Middle frontal gyrus (tissue), 1 donor: Measurements from ENCODE around the gene UBE3B.

Experiments used
- DNase-seq: peaks from one replicate; pipeline ENCODE4 v3.0.0-alpha.2; 2015; ENCODE audit warnings: low spot score; ENCODE audit errors: extremely low spot score

The UBE3B gene

DNA sequence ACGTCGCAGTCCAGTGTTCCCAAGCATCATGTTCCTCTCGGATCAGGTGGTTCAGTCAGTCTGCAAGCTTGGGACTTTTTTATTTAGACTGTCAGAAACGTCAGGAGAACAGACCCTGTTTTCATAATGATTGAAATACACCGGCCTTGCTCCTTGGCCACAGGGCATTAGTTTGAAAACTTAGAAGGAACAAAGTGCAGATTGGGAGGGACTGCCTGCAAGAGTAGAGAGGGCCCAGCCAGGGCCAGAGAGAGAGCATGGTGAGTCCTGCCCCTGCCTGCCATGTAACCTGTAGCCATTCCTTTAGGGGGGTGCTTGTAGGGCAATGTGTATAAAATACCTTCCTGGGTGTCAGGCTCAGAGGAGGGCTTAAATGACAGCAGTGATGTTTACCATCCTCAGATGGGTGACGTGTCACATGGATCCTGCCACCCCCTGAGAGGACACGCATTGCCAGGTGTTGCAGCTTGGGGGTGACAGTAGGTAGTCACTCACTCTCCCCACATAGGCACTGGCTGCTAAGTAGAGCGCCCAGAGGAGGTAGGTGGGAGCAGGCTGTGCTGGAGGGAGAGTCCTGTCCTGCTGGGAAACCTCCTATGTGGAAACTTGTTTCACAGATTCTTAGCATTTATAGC, 50.2 kb downstream of the UBE3B start:
- no peak for DNase-seq

DNA sequence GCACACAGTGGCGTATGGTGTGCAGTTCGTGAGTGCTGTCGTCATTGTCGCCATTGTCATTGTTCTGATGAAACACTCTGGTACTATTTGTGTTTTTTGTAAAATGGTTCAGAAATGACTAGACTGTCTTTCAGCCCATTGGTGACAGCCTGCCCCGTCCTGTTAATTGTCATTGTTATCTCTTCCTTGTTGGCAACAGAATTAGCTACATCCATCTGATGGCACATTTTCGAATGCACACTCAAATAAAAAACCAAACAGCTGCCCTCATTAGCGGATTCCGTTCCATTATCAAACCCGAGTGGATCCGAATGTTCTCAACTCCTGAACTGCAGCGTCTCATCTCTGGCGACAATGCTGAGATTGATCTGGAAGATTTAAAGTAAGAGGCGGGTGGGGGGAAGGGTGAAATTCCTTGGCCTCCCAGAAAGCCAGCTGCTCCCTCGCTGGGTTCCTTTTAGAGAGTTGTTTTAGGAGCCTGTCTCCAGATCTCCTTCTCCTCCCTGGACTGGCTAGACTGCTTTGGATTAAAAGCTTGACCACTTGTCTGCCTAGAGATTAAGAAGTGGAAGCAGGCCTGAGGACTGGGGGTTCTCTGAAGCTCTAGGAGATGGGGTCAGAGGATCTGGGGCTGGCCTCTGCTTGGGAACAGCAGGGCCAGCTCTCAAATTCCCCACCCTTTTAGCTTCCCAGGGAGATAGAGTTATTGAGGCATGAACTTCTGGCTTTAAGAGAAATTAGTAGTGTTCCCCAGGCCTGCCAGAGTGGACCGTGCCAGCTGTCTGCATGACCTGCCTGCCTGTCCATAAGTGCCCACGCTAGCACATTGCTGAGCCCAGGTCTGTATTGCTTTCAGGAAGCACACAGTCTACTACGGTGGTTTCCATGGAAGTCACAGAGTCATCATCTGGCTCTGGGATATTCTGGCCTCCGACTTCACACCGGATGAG, 52.5 kb downstream of the UBE3B start:
- no peak for DNase-seq

DNA sequence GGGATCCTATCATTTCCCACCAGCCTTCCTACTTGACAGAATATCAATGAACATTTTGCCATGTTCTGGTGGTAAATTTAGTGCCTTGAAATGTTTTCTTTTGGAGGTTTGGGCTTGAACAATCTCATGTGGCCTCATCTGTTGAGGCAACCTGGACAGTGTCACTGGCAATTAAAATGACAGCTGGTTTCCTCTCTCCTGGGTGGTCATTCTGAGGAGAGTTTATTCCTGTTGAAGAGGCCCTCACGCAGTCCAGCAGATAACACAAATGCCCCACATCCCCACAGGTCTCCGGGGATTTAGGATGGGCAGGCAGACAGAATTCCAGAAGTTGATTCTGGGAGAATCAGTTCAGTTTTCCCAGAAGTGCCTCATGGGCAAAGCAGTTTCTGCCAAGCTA, 54.0 kb downstream of the UBE3B start:
- DNase-seq: no peak

DNA sequence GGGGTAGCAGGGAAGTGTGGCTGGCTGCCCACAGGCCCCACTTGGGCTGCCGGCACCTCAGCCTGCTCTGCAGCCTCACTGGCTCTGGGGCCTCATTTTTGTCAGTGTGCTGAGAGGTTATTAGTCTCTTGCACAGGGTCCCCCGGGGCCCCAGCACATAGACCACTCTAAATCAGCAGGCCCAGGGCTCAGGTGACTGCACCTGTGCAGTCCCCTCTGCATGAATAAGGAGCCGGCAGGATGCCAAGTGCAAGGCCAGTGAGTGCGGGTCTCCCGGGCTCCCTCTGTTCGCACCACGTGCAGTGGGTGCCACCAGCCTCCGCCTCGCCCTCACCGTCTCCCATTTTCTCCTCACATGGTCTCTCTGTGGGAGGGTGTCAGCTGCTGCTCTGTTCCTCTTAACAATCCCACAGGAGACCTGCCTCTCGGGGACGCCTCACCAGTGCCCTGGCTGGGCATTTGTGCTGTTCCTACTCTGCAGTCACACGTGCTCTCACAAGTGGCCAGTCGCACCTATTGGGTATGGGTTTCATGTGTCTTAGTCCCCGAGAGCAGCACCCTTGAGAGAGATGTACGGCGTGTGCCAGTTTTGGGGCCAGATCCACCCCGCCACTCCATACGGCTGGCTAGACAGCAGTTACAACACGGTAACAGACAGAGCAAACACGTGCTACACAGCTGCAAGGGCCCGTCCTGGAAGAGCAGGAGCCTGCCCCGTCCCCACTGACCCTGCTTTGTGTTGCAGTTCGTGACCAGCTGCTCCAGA, 55.5 kb downstream of the UBE3B start:
- no peak for DNase-seq

DNA sequence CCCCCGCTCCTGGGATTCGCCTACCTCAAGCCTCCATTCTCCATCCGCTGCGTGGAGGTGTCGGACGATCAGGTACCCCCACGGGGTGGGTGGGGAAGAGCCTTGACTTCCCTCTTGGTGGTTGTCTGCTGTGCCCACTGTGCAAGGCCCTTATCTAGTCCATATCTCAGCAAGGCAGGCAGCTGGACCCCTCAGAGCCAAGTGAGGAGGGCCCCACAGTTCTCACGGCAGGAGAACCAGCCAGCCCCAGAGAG, 56.0 kb downstream of the UBE3B start:
- no peak for DNase-seq

DNA sequence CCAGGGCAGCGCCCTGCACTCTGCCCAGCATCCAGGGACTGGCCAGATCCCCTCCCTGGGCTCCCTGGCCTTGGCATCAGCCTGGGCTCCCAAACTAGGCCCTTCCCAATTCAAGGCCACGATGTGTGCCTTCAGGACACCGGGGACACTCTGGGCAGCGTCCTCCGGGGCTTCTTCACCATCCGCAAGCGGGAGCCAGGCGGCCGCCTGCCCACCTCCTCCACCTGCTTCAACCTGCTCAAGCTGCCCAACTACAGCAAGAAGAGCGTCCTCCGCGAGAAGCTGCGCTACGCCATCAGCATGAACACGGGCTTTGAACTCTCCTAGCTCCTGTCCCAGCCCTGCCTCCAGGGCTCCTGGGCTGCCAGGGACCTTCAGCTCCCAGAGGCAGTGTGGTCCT, 57.0 kb downstream of the UBE3B start:
- no peak for DNase-seq

DNA sequence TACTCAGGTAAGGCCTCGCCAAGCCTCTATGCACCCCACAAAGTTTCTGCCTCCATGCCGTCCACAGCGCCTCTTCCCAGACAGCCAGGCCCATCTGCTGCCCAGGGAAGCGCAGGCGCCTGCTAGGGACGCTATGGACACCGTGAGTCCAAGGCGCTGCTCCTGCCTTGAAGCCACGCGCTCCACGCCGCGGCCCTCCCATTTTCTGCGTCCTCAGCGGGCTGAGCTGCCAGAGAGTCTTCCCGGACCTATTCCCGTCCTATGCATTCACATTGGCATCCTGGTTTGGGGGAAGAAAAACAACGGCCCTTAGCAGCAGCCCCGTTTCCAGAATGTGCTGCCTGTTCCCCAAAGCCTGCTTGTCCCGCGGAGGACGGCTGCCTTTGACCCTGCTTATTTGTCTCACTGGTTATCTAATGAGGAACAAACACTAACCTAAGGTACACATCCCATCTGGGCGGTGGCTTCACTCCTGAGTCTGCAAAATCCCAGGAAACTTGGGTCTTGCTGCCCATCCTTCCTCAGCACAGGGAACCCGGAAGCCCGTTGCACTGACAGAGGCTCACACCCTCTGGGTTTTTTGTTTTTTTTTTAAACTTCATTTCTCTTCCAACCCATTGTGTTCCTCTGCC, 57.9 kb downstream of the UBE3B start:
- DNase-seq: no peak

DNA sequence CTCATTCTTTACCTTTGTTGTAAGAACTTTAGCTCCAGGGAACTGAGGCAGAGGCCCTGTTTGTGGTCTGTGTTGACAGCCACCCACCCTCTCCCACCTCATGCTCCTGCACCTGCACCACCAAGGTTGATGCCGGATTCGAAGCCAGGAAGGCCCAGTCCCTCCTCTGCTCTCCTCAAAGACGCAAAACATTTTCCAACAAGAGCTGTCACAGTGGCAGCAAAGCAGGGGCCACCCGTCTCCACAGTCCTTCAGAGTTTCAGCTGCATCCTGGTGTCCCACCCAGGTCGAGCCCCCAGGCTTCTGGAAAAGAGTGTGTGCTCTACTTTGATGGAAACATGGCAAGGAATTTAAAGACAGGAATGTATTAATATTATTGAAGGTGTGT, 58.4 kb downstream of the UBE3B start:
- no peak for DNase-seq

DNA sequence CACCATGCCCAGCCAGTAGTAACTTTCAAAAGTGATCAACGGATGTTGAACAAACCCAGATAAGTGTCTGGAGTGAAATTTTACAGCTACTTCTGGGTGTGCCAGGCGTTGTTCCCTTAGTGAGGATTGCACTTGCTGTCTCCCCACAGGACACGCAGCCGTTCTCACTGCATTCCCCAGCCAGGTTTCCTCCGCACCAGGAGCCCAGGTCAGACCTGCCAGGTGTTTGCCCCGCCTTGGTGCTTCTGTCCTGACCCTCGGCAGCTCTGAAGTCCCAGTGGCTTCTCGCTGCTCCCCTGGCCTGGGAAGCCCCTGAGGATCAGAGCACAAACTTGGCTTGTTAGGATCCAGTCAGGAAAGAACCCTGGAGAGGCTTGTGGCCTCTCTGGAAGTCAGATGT, 59.7 kb downstream of the UBE3B start:
- DNase-seq: no peak

DNA sequence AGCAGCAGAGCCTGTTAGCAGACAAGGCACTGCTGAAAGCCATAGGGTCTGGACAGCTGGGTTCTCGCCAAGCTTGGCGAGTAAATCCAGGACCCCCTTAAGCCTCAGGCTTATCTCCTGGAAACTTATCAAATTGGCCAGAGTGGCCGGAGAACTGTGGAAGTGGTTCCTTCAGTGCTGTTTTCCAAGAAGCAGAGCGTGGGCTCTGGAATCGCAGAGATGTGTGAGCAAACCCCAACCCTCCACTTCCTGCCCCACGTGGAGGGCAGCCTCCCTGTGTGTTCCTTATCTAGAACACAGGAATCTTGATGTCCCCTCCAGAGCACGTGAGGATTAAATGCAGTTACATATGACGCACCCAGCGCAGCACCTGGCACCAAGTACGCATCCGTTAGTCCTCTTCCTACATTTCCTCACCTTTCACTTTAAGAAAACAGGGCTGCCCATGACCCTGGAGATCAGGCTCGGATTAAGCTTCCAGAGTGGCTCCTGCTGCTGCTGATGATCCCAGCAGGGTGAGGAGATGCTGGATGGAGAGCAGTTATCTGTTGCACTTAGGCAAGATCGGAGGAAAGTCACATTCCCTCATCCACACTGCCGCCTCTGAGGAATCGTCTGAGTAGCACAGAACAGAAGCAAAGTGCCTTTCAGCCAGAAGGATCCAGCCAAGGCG, 60.9 kb downstream of the UBE3B start:
- DNase-seq: no peak

DNA sequence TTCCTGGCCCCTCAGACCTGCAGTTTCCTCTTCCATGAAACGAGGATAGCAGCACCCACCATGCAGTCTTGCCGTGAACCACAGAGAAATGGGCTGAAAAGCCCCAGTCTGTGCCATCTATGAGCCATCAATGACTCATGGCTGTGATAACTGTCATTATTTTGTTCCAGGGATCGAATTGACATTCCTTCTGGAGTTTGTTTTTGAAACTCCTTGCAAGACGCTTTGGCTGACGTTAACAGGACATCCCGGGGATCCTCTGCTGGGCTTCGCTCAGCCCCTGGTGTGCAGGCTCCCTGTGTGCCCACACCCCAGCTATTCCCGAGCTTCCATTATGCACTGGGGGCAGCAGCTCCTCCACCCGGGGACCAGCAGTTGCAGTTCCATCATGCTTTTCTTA, 62.1 kb downstream of the UBE3B start:
- no peak for DNase-seq

DNA sequence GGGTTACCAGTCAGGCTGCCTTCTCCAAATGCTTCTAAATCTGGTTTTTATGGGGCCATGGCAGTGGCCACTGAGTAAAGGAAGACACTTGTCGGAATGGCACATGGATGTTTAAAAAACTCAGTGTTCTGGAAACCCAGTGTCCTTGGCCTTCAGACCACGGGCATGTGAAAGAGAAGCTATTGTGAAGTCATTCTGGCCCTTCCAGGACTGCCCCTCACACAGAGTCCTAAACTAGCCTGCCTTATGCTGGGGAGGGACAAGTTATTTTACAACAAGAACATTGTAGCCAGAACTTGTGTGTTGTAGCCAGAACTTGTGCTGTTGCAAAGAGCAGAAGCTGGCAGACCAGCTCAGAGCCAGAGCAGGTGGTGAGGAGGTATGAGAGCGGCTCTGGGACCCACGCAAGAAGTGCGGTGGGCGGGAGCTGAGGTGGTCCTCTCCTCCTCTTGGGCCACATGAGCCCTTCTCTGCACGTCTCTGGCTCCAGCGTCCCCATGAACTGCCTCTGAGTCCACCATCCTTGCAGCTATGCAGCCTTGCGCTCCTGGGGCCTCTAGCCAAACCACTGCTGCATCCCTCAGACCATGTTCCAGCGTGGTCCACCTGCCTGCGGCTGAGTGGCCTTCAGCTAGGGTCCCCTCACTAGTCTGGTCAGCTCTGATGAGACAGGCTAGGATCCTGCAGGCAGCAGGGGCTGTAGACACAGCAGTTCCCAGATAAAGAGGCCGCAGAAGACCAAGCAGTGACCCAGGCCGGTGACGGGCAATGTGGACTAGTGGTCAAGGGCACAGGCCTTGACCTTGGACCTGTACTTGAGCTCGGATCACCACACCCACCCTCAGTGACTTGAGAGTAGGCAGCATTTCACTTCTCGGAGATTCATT, 63.3 kb downstream of the UBE3B start:
- no peak for DNase-seq

DNA sequence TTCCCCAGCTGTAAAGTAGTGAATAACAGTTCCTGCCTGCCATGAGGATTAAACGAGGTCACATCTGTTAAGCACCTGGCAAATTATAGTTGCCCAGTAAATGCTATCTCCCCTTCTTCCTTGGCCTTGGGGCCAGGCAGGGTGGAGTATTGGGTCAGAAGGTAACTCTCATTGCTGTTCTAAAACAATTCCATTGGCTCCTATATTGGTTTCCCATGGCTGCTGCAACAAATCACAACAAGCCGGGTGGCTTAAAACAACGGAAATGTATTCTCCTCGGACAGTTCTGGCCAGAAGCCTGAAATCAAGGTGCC, 63.9 kb downstream of the UBE3B start:
- no peak for DNase-seq

DNA sequence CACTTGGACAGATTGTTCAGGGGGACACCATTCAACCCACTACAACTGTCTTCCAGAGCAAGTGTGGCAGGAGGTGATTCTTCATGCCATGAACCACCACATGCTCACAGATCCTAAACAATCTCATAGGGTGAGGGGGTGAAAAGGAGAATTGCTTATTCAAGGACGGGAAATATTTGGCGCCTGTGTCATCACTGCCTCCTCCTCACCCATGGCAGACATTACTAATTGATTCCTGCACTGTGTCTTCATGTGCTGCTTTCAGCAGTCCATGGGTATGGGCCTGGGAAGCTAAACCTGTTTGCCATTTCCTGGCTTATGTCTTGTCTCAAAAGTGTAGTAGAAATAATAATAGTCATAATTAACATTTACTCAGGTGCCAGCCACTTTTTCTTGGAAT, 64.6 kb downstream of the UBE3B start:
- DNase-seq: no peak

DNA sequence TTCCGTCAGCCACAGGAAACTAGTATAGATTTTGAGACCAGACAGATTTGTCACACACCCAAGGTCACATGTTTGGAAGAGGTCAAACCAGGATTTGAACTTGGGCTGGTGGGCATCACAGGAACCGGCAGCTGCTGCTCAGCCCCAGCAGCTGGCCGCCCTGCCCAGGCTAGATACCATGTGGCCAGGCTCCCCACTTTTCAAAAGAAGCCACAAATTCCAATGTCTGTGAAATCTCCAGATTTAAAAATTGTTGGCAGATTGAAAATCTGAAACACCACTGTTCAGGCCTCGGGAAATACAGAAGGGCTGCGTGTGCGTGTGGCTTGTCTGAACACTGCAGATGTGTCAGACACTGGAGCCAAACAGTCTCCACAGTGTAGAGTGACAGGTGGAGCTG, 65.4 kb downstream of the UBE3B start:
- no peak for DNase-seq

DNA sequence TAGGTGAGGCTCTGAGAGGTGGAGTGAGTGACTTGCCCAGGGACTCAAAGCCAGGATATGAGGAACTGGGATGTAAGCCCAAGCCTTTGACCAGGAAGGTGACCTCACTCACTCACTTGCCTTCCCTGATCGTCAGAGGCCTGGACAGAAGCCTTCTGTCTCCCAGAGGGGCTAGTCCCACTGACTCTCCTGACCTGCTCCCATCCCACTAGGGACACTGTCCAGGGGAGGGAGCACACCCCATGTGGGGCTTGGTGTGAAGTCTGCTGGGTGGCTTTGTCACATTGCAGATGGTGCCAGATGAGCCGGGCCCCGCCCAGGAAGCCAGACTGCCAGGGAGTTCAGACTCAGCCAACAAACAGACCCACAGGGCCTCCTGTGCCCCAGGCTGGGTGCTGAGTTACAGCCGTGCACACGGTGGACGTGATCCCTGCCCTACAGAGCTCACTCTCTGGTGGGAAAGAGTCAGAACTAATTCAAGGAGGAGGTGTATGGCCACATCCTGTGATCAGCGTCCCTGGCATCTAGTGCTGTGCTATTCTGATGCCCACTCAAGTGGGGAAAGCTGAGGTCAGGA, 67.6 kb downstream of the UBE3B start:
- no peak for DNase-seq

DNA sequence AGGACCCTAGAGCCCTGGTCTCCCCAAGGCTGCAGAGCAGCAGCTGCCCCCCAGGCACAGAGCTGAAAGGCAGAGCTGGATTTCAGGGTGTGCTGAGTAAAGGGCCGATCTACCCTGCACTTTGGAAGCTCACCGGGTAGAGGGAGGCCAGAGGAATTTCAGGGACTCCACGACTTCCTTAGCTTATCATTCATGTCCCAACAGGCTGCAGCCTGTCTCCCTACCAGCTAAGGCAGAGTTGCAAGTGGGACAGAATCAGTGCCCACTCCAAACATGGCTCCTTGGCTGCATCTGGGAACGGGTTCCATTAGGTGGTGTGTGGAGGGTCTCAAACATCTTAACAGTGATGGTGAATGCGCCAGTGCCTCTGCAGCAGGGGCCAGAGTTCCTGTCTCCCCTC, 68.4 kb downstream of the UBE3B start:
- no peak for DNase-seq

DNA sequence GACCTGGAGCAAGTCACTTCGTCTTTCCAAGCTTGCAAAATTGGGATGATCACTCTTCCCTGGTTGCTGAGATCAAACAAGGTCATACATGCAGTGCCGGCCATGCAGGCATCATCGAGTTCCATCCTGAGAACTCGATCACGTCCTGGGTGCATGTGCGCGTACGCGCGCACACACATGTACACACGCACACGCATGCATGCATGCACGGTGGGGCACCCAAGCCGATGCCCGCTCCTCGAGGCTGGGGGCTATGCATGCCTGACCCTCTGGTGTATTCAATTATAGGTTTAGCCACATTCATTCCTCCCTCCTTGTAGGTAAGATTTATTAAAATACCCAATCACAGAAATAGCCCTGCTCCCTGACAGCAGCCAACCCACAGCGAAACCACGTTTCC, 69.9 kb downstream of the UBE3B start:
- DNase-seq: no peak

DNA sequence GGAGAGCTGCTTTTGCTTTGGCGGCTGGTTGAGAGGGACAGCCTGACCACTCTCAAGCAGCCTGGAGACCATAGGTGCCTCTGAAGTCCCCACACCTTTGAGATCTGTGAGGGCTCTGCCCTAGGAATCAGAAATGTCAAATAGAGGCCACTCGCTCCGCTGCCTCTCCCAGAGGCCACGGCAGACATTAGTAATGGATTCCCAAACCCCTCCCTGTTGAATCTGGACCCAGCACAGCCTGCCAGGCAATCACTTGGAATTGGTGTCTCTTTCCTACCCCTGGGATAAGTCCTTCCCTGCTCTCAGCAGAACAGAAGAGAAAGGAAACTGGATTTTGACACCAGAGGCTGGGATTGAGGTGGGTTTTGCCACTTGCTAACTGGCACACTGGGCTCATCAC, 70.8 kb downstream of the UBE3B start:
- no peak for DNase-seq

DNA sequence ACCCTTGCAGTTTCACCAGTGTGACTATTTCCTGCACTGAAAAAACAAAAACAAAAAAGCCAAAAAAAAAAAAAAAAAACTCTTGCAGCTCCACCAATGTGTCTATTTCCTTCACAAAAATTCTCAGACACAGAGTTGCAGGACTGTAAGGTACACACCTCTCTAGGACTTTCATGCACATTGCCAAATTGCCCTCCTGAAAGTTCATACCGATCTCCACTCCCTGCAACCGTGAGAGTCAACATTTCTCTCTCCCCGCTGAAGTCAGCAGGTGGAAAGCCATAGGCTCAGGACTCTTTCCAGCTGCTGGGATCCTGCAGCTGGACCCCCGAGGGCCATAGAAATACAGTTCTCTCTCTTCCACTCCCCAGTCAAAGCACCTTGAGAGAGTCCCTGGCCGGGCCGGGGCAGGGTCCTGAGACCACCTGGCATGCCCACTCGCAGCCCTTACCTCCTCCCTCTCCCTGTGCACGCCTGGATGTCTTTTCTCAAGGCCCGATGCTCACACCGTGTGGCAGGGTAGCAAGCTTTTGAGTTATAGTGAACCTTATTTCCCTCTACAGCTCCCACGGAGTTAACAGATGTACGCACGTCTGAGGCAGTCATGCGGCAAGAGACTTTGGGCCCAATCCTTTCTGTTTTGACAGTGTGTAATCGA, 72.3 kb downstream of the UBE3B start:
- DNase-seq: no peak
